ENCODE data around the gene PDE11A.

The PDE11A gene

GRCh38 chr2:177693658-177694339 is 378.8 kb downstream of the PDE11A start:
- H3K4me3 ChIP-seq (ENCODE audit: low read depth, low read length): no peak overlapping the region

DNA sequence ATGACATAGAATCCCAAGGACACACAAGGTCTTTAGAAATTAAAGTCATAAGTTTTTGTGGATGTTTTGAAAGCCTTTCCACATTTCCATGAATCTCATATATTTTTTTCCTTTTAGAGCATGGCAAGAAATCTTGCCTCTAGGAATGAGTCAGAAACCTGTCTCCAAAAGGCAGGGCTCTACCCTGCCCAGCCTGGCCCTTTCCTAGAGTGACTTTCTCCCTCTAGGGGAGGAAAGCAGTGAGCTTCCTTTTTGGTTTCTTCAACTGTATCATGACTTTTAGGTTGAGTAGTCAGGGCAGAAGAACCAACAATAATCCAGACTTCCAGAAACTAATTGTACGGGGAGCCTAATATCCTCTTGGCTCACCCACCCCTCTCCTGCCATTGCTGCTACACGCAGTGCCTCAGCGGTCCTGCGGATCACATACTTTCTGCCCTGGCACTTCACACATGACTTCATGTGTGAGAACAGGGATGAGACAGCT is 379.8 kb downstream of the PDE11A start:
- H3K4me3 ChIP-seq (ENCODE audit: low read depth, low read length): no peak overlapping the region
- no peak for TF ChIP-seq CTCF (conservative IDR thresholded peaks at IDR 0.05; ENCODE audit: low read depth, low read length)
- no peak for DNase-seq (ENCODE audit: low read depth)

More at GRCh38 chr2:177693658-177694339, 378.8 kb downstream of the PDE11A start:
- TF ChIP-seq CTCF (conservative IDR thresholded peaks at IDR 0.05; ENCODE audit: low read depth, low read length): no peak
- DNase-seq (ENCODE audit: low read depth): no peak

DNA sequence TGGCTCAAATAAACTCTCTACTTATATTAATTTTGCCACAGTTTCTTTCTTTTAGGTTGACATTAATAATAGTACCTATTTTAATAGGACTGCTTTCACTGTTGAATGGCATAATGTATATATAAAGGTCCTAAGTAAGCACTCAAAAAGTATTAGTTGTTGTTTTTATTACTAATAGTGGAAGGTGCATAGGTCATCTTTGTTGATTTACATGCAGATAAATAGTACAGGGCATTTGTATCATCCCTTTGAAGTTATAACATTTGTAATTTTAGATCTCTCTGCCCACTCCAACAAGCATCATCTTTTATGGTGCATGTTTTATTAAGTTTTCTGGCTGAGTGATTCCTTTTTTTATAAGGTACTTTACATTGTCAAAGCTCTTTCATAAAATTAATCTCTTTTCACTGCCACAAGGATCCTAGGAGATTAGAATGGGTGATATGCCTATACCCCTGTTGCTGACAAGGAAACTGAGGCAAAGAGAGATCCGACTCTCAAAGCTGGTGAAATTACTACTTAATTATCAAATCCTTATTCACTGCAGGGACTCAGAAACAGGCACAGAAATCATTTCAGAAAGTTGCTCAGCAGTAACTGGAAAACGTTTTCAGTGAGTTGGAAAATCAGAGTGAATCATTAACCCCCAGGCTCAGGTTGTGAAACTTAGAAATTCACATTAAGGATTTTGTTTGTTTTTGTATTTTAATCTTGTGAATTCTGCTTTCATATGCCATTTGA is 380.4 kb downstream of the PDE11A start:
- DNase-seq (ENCODE audit: low read depth): no peak
- TF ChIP-seq CTCF (conservative IDR thresholded peaks at IDR 0.05; ENCODE audit: low read depth, low read length): no peak
- H3K4me3 ChIP-seq (ENCODE audit: low read depth, low read length): no peak overlapping the region

- DNase-seq (ENCODE audit: low read depth): no peak
- TF ChIP-seq CTCF (conservative IDR thresholded peaks at IDR 0.05; ENCODE audit: low read depth, low read length): no peak
- H3K4me3 ChIP-seq (ENCODE audit: low read depth, low read length): no peak overlapping the region
Measured at GRCh38 chr2:177691177-177691576, 381.4 kb downstream of the PDE11A start.

- DNase-seq (ENCODE audit: low read depth): no peak
- no peak for TF ChIP-seq CTCF (conservative IDR thresholded peaks at IDR 0.05; ENCODE audit: low read depth, low read length)
- H3K4me3 ChIP-seq (ENCODE audit: low read depth, low read length): no peak overlapping the region
Measured at GRCh38 chr2:177689623-177690022, 383.0 kb downstream of the PDE11A start.

GRCh38 chr2:177688844-177689243 is 383.7 kb downstream of the PDE11A start:
- H3K4me3 ChIP-seq (ENCODE audit: low read depth, low read length): no peak overlapping the region
- no peak for DNase-seq (ENCODE audit: low read depth)
- no peak for TF ChIP-seq CTCF (conservative IDR thresholded peaks at IDR 0.05; ENCODE audit: low read depth, low read length)

Measured in choroid plexus epithelial cell (primary cell).